RWPE1 (cell line): ENCODE measurements around the gene SLC37A3.

Experiments used
- CTCF ChIA-PET: fragments of 350-600 bp; sonication (Branson Sonifier 250); formaldehyde crosslinking; extraction: SDS; loops from one replicate; lab custom pipeline; 2021; lab: Yijun Ruan, JAX
- POLR2A ChIA-PET: fragments of 400-600 bp; formaldehyde crosslinking; extraction: SDS; loops from one replicate; lab custom pipeline; 2020; ENCODE audit warnings: antibody characterized with exemption; ENCODE audit not compliant: low non-redundant PET; lab: Yijun Ruan, JAX
- DNase-seq: peaks from one replicate; pipeline ENCODE4 v3.0.0; 2012; ENCODE audit warnings: low spot score
- H3K27ac ChIP-seq: fragments of 450-650 bp; 2 replicates; pipeline ENCODE4 v1.5.1; 2017
- CTCF ChIP-seq: fragments of 450-650 bp; conservative IDR thresholded peaks from 2 replicates; pipeline ENCODE4 v1.5.1; 2017; ENCODE audit warnings: low read depth, mild to moderate bottlenecking

SLC37A3 gene

GRCh38 chr7:140300243-140301136 lies 97.8 kb downstream of the SLC37A3 start:
- DNase-seq: no peak
- ChIA-PET CTCF (no interaction called here), POLR2A (no interaction called here)
- no peak overlapping the region for H3K27ac ChIP-seq
- TF ChIP-seq CTCF: no peak

GRCh38 chr7:140298213-140298612 lies 100.1 kb downstream of the SLC37A3 start:
- POLR2A ChIA-PET: no interaction called here
- CTCF ChIA-PET: no interaction called here
- no peak for TF ChIP-seq CTCF
- no peak for DNase-seq
- no peak overlapping the region for H3K27ac ChIP-seq

- TF ChIP-seq CTCF: no peak
- H3K27ac ChIP-seq: no peak overlapping the region
- ChIA-PET CTCF (interaction anchor here (0.6 kb wide), 1 partner anchor 74 kb away, joined by 3 read pairs; no protein-coding TSS in a partner anchor), POLR2A (no interaction called here)
- DNase-seq: no peak
Measured at GRCh38 chr7:140297192-140297591, 101.1 kb downstream of the SLC37A3 start.

GRCh38 chr7:140295224-140295738 lies 103.0 kb downstream of the SLC37A3 start:
- no peak overlapping the region for H3K27ac ChIP-seq
- POLR2A ChIA-PET: no interaction called here
- TF ChIP-seq CTCF: no peak
- CTCF ChIA-PET: no interaction called here
- no peak for DNase-seq

- no peak for DNase-seq
- no peak for TF ChIP-seq CTCF
- ChIA-PET POLR2A (no interaction called here), CTCF (no interaction called here)
- no peak overlapping the region for H3K27ac ChIP-seq
Measured at GRCh38 chr7:140294454-140294853, 103.9 kb downstream of the SLC37A3 start.

GRCh38 chr7:140292438-140292837 lies 105.9 kb downstream of the SLC37A3 start:
- no peak for TF ChIP-seq CTCF
- DNase-seq: no peak
- ChIA-PET CTCF (no interaction called here), POLR2A (no interaction called here)
- no peak overlapping the region for H3K27ac ChIP-seq
